ENCODE results near the gene PDCL2. TPM values are rescaled to one million over a fixed set of nuclear protein-coding genes. Genes with fewer than 3 reads are reported as not detected.
A peak's percentile ranks its signal among the peaks of the same experiment; 100 is the strongest.

The PDCL2 gene
- total RNA-seq, 1 experiment from 2014 or later: not detected

- H2BK20ac ChIP-seq (ENCODE audit: low read depth, low read length, poor library complexity, severe bottlenecking): no peak overlapping the region
- peaks cover 0 to 5% of the 10 kb centered on the region in 2 experiments; a peak in 3 of 5 replicates for H3K9me3 Mint-ChIP-seq
- H2AK5ac ChIP-seq (ENCODE audit: insufficient read length, low read length): no peak overlapping the region
- no peaks in the 10 kb centered on the region for H4K20me1 ChIP-seq (ENCODE audit: control insufficient read depth, insufficient read depth, insufficient read length)
- H3K14ac ChIP-seq (ENCODE audit: insufficient read depth, low read length): no peak overlapping the region
- no peak overlapping the region for H3K56ac ChIP-seq (ENCODE audit: insufficient read length, low read depth, low read length)
- H3K9me3 ChIP-seq (ENCODE audit: control insufficient read depth, low read depth, low read length): no peaks in the 10 kb centered on the region
- H2BK5ac ChIP-seq (ENCODE audit: insufficient read length, low read length): no peak overlapping the region
- no peak overlapping the region for H4K5ac ChIP-seq (ENCODE audit: insufficient read length, low read depth, low read length)
- no peak overlapping the region for H3K27ac ChIP-seq (ENCODE audit: insufficient read length, low read depth, low read length)
- H3K36me3 Mint-ChIP-seq (ENCODE audit: insufficient read depth in 1 of 3, low read depth in 3 of 3): peaks cover 3 to 15% (median 7%) of the 10 kb centered on the region in 3 experiments; a peak in 5 of 7 replicates
- H3K23me2 ChIP-seq (ENCODE audit: insufficient read length, low read depth, low read length, poor library complexity, severe bottlenecking): peaks cover 18% of the 10 kb centered on the region
- TF ChIP-seq CTCF (conservative IDR thresholded peaks at IDR 0.05): no peak
- H3T11ph ChIP-seq (ENCODE audit: low read length): no peak overlapping the region
- WGBS (ENCODE audit: extremely low coverage, insufficient read length, low lambda C conversion rate): no CpG with 5 or more reads among the region's 3 CpGs
- H3K4me1 ChIP-seq (ENCODE audit: insufficient read depth, low read length): peaks cover 4% of the 10 kb centered on the region; the same call in 1 of the 2 replicates
- H2BK120ac ChIP-seq (ENCODE audit: low read depth, low read length, poor library complexity, severe bottlenecking): no peak overlapping the region
- H3K23ac ChIP-seq (ENCODE audit: insufficient read length, low read depth, low read length): no peak overlapping the region
- no peak overlapping the region for H3K4ac ChIP-seq (ENCODE audit: low read depth, low read length)
- H2BK12ac ChIP-seq (ENCODE audit: insufficient read length, low read depth, low read length): no peak overlapping the region
- H3K4me2 ChIP-seq (ENCODE audit: insufficient read depth, insufficient read length, low read length): peak overlapping the region; percentile 100
- no peak for DNase-seq
- H3K79me1 ChIP-seq (ENCODE audit: insufficient read depth, low read depth, low read length, poor library complexity, severe bottlenecking): no peaks in the 10 kb centered on the region
- H3K4me1 Mint-ChIP-seq: peaks cover 55 to 62% of the 10 kb centered on the region in 2 experiments
- no peak overlapping the region for H3K18ac ChIP-seq (ENCODE audit: insufficient read length, low read depth, low read length)
- no peak overlapping the region for H2AFZ ChIP-seq (ENCODE audit: low read length)
- peaks cover 7% of the 10 kb centered on the region; the same call in 1 of the 2 replicates for H3K27me3 ChIP-seq (ENCODE audit: insufficient read depth, low read length)
- H3K9ac ChIP-seq (ENCODE audit: extremely low read depth, insufficient read length, low read length): peak overlapping the region; percentile 63
- no peak overlapping the region for H4K8ac ChIP-seq (replicated peaks; ENCODE audit: insufficient read length, low read depth, low read length)
- no peak overlapping the region for H2BK15ac ChIP-seq (ENCODE audit: low read depth, low read length)
- H4K91ac ChIP-seq (ENCODE audit: insufficient read length, low read depth, low read length): no peak overlapping the region
- no peaks in the 10 kb centered on the region for H3K79me2 ChIP-seq (ENCODE audit: insufficient read depth, low read length)
- no peak overlapping the region for H3K27ac Mint-ChIP-seq
- peak overlapping the region; percentile 77 to 87 for H3K4me3 Mint-ChIP-seq
- peaks cover 31% of the 10 kb centered on the region for H3K27me3 Mint-ChIP-seq (ENCODE audit: low read depth)
Measured at GRCh38 chr4:55634417-55635128, 42.5 kb upstream of the PDCL2 start.
